ENCODE results near the gene RNPEP.
A peak's percentile ranks its signal among the peaks of the same experiment; 100 is the strongest.
"Not testable (repeated sequence)": the region's sequence is repeated elsewhere in the genome, so short reads cannot be mapped to it uniquely, and the experiment has no call there.

Gene RNPEP, protein sequence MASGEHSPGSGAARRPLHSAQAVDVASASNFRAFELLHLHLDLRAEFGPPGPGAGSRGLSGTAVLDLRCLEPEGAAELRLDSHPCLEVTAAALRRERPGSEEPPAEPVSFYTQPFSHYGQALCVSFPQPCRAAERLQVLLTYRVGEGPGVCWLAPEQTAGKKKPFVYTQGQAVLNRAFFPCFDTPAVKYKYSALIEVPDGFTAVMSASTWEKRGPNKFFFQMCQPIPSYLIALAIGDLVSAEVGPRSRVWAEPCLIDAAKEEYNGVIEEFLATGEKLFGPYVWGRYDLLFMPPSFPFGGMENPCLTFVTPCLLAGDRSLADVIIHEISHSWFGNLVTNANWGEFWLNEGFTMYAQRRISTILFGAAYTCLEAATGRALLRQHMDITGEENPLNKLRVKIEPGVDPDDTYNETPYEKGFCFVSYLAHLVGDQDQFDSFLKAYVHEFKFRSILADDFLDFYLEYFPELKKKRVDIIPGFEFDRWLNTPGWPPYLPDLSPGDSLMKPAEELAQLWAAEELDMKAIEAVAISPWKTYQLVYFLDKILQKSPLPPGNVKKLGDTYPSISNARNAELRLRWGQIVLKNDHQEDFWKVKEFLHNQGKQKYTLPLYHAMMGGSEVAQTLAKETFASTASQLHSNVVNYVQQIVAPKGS

GRCh38 chr1:201982623-201983379 lies at the start of gene RNPEP:
TSS of gene RNPEP (plus strand) at chr1:201982648. CDS start at chr1:201982667, 19 bp downstream.
- peak; percentile 77 to 82 for DNase-seq

GRCh38 chr1:201933840-201934430 lies 48.5 kb upstream of the RNPEP start:
- no peak for DNase-seq

- DNase-seq: peak in 1 of 2 donors; percentile 7
Observed at GRCh38 chr1:201937624-201938213, 44.7 kb upstream of the RNPEP start.

DNA sequence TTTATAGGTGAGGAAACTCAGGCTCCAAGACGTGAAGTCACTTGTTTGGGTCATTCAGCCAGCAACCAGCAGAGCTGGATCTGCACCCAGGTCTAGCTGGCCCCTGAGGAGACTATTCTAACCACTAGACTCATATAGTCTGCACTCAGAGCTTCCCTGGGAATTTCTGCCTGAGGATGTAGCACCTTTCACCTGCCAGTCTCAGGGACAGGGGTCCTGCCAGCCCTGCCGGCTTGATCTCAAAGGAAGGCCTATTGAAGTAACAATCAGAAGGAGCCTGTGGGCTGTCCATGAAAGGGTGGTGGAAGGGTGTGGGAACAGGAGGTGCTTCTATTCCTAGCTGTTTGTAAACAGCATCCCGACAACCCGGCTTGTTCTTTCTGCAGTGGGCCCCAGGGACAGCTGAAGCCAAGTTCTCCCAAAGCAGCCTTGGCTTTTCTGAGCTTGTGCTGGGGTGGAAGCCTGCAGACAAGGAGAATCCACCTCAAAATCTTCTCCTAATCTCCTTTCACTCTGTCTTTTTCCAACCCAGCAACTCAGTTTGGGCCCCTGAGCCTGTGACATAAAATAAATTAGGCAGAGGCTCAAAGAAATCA lies 43.9 kb upstream of the RNPEP start:
- DNase-seq: no peak

DNA sequence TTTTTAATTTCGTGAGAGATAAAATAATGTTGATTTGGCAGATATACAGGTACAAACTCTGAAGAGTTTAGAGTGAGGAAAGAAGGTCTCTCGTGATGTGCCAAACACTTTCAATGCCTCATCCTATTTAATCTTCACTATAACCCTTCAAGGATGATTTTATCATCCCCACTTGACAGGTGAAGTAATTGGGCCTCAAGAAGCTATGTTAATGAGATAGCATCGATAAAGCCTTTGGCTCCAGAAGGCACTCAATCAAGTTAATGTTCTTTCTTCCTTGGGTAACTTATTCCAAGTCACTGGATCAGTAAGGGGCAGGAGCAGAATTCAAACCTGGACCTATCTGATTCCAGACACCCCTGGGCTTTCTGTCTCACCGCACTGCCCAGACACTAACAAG lies 43.3 kb upstream of the RNPEP start:
- DNase-seq: no peak

GRCh38 chr1:201939574-201939973 lies 42.9 kb upstream of the RNPEP start:
- DNase-seq: no peak

DNA sequence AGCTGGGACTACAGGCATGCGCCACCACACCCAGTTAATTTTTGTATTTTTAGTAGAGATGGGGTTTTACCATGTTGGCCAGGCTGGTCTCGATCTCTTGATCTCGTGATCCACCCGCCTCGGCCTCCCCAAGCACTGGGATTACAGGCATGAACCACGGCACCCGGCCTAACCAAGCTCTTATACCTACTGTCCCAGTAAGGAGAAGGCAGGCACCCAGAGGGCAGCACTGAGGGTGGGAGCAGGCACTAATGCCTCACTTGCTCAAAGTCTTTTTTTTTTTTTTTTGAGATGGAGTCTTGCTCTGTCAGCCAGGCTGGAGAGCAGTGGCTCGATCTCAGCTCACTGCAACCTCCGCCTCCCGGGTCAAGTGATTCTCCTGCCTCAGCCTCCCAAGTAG lies 42.1 kb upstream of the RNPEP start:
- DNase-seq: not testable (repeated sequence)

- no peak for DNase-seq
Observed at GRCh38 chr1:201941420-201942128, 40.9 kb upstream of the RNPEP start.

- no peak for DNase-seq
Observed at GRCh38 chr1:201942129-201942495, 40.3 kb upstream of the RNPEP start.

GRCh38 chr1:201944002-201944401 lies 38.4 kb upstream of the RNPEP start:
- DNase-seq: no peak

- DNase-seq: no peak
Observed at GRCh38 chr1:201944639-201945038, 37.8 kb upstream of the RNPEP start.

DNA sequence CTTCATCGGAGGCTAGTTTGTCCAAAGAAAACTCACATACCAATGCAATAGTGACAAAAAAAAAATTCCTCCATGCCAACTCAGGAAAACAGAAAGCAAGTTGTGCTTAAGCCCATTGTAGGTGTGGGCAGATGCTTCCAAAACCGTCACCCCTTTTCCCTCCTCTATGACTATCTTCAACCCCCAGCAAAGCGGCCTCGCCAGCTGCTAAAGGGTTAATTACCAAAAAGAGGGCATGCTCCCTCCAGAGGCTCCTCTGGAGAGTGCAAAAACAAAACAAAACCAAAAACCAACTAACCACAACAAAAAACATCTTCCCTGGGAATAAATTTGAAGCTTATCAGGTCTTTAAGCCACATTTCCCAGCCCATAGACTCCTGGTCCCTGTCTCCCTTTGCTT lies 37.3 kb upstream of the RNPEP start:
- DNase-seq: no peak

DNA sequence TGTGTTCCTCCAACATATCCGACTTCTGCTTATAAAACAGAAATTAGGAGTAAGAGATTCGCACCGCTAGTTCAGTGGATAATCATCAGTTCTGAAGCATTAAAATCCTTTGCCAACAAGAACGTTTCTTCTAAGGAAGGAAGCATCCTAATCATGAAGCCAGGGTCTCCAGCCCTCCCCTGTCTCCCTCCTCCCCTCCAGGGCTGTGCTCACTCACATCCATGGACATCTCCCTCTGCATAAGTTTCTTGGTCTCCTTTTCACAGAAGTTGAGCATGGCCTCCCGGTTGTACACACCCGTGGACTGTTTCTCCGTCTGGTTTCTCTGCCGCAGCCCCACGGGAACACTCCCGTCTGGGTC lies 36.6 kb upstream of the RNPEP start:
- DNase-seq: no peak

DNA sequence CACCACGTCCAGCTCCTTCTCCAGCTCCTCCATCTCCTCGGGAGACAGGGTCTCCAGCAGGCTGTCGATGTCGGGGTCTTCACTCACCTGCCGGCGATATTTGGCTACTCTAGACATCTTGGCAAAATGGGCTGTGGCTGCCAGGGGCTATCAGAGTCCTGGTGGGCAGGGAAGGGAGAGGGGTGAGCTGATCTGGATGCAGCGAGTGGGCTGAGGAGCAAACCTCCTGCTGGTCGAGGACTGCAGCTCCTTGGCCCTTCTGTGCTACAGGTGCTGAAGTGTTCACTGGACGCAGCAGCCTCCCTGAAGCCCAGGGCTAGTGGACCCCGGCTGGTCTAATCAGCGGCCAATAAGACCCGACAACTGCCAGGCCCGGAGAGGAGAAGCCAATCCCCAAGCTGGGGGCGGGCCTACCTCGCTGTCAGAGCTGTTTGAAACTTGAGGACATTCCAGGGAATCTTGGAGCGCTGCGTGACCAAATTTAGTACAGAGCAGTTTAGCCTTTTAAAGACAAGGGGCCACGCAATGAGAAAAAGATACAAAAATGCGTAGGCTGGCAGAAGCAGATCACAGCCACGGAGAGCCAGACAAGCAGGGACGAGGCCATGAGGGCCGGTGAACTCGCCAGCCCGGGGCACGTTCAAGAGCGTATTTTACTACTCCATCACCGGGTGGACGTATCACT lies 36.1 kb upstream of the RNPEP start, which contains the start of gene LMOD1:
Gene LMOD1 (minus strand): TSS at position 325 of the 685 bp plus-strand sequence. CDS start 208 bp downstream, at position 117.
- peak; percentile 14 to 31 for DNase-seq

- no peak for DNase-seq
Observed at GRCh38 chr1:201947697-201948008, 34.8 kb upstream of the RNPEP start.

DNA sequence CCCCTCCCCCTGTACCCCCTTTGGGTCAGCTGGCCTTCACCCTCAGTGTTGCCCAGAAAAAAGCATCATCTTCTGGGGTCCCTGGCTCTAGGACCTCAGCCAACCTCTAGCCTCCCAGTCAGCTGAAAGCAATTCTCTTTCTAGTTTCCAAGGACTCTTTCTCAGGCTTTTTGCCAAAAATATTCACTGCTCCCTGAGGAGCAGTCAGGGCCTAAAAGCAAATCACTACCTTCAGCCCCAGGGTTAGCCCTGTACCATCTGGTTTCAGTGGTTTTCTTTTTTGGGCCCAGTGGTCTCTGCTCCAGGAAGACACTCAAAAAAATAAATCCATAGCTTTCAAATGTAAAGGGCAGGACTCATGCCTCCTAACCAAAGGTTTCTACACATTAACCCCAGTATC lies 33.0 kb upstream of the RNPEP start:
- DNase-seq: no peak

- DNase-seq: no peak
Observed at GRCh38 chr1:201954263-201955008, 28.0 kb upstream of the RNPEP start.

GRCh38 chr1:201955009-201955728 lies 27.3 kb upstream of the RNPEP start, which contains the start of gene TIMM17A:
TSS of gene TIMM17A (plus strand) at chr1:201955503. CDS start at chr1:201955527, 24 bp downstream.
- DNase-seq: peak; percentile 98 to 100

- DNase-seq: peak in 1 of 2 donors; percentile 48
Observed at GRCh38 chr1:201955729-201956143, 26.7 kb upstream of the RNPEP start.

DNA sequence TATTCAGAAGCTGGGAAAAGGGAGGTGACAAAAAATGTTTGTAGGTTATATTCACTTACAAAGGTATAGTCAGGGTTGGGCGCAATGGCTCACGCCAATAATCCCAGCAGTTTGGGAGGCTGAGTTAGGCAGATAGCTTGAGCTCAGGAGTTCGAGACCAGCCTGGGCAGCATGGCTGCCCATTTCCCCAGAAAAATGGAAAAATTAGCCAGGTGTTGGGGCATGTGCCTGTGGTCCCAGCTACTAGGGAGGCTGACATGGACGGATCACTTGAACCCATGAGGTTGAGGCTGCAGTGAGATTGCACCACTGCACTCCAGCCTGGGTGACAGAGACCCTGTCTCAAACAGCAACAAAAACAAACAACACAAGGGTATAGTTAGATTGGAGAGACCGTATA lies 24.1 kb upstream of the RNPEP start:
- no peak for DNase-seq

Data from inflammatory macrophage treated with lipopolysaccharide for 1 hour (primary cell).